Activated T-cell treated with anti-CD3 and anti-CD28 coated beads, Interleukin-2, amount 50 U/mL, for 48 hours (primary cell): Measurements from ENCODE around the gene CDH13.

ENCODE experiments used
- DNase-seq, 2 experiments: peaks; one replicate each; pipeline ENCODE4 v3.0.0-alpha.2; 2020

Gene CDH13

DNA sequence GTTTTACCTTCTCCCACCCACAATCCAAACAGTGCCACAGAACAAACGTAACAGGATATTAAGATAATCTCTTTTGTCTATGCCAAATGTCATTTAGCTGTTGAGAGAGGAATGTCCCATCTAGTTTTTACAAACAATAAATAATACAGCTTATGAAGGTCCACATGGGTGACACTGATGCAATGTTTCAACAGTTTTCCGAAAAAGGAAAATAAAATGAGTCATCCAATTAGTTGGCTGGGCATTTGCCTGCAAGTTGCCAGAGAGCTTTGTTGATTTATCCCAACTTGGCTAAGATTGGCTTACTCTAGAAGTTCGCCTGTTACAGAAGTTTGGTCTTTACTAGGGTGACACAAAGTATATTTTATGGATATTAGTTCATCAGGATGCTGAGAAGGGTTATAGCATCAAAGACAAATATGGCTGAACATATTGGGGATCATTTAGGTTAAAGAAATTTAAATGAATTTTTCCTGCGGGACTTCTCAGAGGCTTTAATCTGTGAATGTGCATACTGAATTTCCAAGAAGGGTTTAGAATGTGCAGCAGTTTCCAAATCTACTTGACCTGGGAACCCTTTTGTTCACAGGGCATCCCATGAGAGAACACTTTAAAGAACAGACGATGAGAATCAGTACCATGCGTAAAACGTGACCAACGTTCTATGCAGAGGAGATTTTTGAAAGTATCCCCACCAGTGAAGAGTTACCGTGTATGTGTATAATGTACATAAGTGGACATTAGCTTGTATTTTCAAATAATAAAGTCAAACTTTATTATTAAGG lies 73.1 kb downstream of the CDH13 start:
- no peak for DNase-seq

DNA sequence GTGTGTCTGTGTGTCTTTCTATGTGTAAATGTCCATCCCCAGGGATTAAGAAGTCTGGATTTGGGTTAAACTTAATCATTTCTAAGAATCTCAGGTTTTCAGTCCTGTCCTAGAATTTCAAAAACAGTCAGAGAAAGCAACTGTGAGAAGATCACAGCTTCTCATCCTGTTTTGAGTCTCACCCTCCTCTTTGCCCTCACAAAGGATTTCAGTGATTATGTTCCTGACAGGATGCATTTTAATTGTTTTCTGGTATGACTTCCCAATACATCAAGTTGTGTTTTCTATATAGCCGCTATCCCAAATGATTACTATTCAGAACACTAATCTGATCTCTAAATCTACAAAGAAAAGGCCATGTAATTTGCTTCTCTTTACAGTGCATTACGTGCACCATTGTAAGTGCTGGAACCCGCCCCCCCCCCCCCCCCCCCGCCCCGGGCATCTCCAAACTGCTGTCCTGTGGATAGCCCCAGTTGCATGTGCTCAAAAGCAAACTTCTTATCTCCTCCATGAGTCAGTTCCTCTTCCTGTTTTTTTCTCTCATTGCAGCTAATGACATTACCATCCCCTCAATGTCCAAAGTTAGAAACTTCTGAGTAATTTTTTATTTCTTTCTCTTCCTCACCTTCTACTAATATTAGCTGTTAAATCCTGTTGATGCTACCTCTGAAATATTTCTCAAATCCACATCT lies 73.9 kb downstream of the CDH13 start:
- no peak for DNase-seq

DNA sequence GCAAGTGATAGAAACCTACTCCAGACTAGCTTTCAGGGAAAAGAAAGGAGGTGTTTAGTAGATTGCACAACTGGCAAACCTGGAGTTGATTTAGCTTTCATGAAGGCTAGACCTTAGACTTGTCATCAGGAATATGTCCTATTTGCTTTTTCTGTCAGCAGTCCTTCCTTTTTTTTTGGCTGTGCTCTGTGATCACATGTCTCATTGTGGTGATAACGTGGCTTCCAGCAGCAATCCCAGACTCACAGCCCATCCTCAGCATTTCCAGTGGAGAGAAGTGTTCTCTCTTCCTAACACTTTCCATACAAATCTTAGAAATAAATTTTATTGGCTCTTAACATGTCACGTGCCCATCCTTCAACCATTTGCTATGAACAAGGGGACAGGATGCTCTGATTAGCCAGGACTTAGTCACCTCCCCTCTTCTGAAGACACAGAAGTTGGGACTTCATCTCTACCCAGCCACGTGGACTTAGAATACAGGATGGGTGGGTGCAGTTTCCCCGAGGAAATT lies 74.7 kb downstream of the CDH13 start:
- no peak for DNase-seq

DNA sequence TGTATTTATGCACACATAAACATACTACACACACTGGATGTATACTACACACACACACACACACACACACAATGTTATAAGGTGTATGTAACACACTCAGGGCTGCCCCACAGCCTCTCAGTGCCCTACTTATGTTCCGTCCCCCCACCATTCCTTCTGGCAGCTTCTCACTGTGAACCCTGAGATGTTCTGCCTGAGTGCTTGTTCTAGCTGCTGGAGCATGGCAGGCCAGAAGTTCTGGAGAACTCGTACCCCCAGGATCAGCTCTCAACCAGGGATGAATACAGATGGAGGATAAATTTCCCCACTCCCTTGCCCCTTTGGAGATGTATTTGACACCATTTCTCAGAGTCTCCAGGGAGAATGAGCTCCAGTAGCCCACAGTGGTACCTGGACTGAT lies 76.4 kb downstream of the CDH13 start:
- DNase-seq, result no peak

DNA sequence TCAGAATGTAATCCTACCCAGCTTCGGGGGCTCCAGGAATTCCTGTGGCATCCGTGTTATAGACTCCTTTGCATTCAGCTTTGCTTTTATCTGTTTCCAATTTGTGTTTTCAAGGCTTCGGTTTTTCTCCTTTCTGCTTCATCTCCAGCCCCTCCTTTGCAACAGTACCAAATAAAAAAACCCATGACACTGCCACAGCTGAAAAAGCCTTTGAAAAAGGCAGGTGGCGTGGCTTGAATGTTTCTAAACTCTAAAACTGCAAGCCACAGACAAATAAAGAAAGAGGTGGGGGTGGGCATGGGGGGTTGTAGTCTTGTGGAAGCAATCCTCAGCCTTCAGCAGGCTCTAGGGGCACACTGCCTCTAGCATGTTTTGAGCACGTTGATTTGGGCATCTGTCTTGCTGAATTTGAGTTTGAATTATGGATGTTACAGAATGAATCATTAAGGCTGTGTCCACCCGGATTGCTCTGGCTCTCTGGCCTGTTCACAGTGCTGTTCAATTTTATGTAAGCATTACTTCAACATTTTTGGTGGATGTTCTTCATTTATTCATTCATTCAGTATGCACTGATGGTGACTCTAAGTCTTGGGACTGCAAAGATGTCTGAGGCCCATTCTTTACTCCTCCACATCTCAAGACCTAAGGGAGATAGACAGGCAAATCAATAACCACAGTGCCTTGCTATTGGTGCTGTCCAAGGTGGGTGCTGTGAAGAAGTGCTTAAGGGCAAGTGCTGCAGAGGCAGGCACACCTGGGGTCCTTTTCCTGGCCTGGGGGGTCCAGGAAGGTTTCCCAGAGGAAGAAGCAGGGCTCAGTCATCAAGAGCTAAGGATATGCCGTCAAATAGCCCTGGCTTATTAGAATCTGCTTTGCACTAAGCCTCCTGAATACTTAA lies 77.4 kb downstream of the CDH13 start:
- DNase-seq, result no peak

DNA sequence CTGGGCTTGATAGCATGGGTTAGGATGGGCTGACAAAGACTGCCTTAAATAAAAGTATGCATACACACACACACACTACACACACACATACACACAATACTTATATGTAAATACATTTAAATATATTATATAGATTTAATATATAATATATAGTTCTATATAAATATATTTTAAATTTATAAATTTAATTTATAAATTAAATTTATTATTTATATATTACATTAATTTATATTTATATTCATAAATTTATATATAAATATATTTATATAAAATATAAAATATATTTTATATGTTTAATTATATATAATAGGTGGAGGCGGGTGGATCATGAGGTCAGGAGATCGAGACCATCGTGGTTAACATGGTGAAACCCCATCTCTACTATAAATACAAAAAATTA lies 83.2 kb downstream of the CDH13 start:
- DNase-seq, result no peak

DNA sequence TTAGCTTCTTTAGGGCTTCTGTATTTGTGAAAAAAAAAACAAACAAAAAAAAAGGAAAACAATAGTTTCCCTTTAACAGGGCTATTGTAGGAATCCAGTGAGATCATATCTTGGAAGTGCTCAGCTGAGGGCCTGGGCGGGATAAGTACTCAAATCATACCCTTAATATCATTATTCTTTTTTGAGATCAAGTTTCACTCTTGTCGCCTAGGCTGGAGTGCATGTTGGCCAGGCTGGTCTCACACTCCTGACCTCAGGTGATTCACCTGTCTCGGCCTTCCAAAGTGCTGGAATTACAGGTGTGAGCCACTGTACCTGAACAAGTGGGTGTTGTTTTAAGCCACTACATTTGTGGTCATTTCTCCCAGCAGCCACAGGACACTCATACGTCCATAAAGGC lies 87.0 kb downstream of the CDH13 start:
- no peak for DNase-seq

DNA sequence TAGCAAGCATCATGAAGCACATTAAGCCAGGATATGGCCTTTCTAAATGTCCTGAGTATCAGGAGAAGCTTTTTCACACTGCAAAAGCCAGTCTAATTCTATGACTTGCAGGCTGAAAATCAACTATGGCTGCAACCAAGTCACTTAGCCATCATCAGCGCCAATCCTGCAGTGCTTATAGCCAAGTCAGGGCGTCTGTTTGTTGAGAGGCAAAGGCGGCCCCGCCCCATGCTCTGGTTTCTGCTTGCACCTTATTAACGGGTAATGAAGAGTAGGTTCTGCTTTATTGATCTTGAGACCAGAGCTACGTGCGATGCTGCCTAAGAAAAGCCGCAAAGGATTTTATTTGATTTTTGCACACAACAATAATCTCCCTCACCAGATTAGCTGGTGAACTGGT lies 88.4 kb downstream of the CDH13 start:
- DNase-seq, result no peak

DNA sequence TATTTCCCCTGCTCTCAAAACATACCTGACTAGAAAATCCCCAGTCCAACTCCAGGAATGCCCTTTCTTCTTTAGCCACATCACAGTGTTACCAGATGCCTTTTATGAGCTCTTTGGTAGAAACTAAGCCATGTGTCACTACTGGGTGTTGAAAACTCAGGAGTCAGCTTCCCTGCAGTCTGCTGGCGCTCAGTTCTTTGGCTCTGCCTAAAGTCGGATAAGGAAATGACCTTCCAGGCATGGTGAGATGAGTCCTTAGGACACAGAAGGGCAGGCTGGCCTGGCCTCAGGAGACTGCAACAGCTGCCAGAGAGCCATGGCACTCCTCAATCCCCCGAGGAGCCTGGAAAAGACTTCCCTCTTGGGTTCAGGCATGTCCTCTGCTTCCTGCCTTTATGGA lies 89.1 kb downstream of the CDH13 start:
- no peak for DNase-seq

DNA sequence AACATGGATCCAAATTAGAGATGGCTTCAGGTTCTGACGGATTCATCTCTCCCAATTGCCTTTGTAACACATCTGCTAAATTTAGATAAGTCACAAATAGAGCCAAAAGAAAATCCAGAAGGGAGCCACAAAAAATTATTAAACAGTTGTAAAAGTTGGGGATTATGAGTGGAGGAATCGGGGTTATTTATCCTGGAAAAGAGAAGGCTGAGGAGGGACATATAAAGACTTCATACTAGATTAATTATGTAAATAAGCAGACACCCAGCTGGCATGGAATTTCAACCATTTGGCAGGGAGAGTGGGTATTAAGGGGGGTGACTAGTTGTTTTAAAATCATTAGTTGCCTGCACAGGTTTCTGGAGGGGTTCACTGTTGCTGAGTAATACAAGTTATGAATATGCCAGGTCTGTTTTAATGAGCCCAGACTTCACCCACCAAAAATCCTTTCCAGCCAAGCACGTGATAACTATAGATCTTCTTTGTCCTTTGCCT lies 89.6 kb downstream of the CDH13 start:
- no peak for DNase-seq

DNA sequence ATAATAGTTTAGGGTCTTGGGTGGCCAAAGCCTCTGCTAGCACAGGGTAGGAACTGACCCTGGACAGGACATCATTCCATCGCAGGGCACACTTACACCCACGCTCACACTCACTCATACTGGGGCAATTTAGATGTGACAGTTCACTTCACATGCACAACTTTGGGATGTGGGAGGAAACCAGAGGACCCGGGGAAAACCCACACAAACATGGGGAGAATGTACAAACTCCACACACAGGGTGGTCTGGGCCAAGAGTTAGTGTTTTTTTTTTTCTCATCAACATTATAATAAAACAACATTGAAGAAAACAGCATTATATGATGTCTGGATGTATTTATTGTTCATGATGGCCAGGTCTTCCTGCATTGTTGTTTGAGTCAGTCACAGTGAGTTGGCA lies 93.6 kb downstream of the CDH13 start:
- DNase-seq, result no peak

DNA sequence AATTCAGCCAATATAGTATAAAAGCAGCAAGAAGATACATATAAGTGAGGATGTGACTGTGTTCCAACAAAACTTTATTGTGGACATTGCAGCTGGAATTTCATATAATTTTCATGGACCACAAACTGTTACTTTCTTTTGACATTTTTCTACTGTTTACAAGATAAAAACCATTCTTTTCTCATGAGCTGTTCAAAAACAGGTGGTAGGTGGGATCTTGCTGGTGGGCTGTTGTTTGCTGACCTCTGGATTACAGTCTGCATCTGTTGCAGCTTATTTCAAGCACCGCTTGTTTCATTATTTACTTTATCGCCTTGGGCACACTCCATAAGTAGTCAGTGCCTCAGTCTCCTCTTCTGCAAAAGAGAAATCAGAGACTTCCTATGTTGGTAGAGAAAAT lies 99.5 kb downstream of the CDH13 start:
- DNase-seq, result no peak

DNA sequence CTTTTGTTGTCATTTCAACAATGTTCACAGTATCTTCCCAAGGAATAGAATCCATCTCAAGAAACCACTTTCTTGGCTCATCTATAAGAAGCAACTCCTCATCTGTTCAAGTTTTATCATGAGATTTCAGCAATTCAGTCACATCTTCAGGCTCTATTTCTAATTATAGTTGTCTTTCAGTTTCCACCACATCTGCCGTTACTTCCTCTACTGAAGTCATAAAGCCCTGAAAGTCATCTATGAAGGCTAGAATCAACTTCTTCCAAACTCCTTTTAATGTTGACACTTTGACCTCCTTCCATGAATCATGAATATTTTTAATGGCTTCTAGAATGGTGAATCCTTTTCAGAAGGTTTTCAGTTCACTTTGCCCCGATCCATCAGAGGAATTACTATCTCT lies 102.1 kb downstream of the CDH13 start:
- DNase-seq, result no peak

DNA sequence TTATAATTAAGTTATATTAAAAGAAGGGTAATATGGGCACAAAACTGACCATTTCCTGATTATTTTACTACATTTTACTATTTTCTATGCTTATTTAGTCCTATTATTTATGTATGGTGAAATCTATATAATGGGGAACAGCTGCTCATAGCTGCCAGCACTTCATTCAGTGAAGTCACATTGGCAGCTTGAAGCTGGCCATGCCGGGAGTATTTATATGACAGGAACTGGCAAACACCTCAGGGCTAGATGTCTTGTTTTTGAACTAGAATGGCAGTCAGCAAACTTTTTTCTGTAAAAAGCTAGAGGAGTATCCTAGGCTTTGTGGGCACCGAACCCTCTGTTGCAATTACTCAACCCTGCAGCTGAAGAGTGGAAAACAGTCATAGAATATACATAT lies 104.1 kb downstream of the CDH13 start:
- DNase-seq, result no peak

DNA sequence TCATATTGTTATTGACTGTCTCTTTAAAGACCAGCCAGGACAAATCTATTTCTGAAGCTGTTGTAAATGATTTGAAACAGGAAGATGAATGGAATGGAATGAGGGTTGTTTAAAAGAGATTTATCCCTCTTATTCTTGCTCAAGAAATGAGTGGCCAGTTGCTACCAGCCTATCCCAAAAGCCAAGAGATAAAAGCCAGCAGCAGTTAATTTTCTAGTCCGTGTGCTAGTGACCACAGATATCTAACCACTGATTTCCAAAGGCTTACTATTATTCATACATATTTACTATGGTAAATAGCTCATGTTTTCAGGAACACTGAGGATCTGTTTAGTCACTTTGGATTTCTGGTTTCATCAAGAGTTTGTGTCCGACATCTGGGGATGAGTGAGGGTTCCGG lies 105.7 kb downstream of the CDH13 start:
- DNase-seq, result no peak

DNA sequence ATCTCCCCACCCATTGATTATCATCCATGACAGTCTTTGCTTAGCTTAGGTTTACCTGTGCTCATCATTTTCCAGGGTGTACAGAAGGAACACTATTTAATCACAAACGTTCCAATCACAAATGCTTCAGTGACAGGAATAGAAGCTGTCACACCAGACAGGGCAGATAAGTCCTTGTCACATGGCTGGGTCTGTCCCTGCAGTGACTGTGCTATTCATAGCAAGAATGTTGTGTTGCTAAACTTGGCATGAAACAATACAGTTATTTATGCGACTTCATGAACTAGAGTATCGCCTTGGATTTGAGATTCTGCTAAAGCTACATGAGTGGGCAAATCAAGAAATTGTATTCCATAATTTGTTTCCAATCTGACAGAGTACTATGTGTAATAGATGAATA lies 108.4 kb downstream of the CDH13 start:
- DNase-seq, result no peak

DNA sequence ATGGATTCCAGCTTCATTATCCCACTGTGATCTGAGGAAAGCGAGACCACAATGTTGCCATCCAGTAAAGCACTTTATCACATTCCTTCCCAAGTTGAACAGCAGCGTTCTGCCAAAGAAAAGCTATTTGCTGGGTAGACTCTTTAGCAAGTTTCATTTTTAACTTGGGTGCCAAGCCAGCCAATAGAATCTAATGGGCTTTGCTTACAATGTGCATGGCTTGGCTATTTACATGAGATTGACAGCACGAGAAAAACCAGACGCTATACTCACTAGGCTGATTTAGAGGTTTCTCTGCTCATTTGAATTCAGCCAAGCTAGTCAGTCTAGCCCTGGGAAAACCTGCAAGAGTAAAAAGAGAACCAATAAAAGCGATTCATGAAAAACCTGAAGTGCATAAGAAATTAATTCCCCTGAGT lies 108.9 kb downstream of the CDH13 start:
- no peak for DNase-seq

DNA sequence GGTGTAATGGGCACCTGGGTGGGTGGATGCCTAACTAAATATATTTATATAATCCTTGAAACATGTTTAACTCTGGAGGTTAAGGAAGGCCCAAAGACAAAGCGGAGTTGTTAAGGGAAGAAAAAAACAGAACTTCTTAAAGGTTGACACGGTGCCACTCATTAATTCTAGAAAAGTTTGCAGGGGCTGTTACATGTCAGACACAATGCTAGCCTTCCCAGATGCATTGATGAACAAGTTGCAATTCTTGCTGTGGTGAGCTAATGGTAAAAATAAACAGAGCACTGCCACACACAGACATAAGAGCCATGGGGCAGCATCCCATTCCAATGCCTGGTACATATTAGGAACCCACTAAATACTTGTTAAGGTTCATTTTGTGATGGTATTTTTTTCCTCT lies 109.5 kb downstream of the CDH13 start:
- no peak for DNase-seq

DNA sequence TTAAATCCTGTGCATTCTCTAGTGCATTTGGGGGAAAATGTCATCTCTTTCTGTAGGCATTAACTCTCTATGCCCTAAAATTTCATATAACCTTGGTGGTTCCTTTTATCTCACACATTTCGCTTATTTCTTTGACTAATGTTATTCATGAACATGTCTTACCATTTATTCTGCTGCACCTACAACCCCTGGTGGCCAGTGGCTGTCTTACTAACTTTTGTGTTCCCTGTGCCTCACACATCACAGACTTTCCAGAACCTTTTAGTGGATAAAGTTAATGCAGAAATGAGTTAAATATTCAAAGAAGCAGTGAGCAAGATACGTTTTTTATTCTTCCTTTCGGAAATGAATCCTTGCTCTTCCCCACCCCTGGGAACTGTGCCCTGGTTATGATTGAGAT lies 111.9 kb downstream of the CDH13 start:
- DNase-seq, result no peak

DNA sequence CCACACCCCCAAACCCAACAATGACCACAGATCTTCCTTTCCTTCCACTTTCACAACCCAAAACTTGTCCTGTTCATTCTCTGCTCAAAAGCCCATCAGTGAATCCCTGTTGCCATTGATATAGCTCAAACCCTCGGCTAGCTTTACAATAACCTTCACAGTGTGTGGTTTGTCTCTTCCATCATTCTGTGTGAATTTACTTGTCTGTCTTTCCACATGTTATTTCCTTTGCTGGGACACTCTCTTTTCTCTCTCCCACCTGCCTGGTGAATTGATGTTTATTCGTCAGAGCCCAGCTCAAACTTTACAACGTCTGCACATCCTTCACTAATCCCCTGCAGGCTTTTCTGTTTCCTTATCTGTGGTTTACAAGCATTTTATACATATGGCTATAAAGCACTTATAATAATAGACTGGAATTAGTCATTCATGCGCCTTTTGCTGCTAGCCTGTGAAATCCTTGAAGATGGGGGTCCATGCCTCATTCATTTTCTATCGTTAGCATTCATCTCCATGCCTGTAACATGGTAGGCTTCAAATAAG lies 114.4 kb downstream of the CDH13 start:
- no peak for DNase-seq

DNA sequence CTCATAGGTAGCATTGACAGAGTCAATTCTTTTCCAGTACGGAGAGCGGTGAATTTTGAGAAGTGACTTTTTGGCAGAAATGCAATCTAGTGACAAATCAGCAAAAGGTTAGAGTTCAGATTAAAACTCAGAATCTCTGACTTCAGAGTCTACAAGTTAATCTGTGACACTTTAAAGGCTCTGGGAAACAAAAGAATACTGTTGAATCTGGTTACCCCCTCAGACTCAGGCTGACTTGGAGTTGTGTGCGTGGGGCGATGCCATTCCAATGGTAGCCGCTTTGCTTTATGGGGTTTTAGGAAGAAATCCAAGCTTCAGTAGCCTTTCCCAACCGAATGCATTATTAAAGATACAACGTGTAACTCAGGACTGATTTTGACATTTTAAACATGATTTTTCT lies 118.2 kb downstream of the CDH13 start:
- DNase-seq, result no peak

DNA sequence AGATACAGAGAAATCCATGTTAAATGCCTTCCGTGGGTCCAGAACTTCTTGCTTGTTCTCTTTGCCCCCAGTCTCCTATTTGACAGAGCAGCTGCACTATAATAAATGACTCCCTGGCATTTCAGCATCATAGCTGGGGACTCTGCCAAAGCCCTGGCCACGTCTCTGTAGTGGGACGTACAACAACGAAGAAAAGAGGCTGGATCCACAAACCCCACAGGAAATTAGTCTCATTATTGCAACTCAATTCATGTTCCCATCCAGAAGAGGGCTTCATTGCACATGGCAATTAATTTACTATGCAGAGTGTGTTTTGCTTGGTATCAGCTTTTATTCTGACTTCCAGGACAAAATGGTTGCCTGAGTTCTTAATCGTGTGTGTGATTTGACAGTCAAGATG lies 121.3 kb downstream of the CDH13 start:
- no peak for DNase-seq

DNA sequence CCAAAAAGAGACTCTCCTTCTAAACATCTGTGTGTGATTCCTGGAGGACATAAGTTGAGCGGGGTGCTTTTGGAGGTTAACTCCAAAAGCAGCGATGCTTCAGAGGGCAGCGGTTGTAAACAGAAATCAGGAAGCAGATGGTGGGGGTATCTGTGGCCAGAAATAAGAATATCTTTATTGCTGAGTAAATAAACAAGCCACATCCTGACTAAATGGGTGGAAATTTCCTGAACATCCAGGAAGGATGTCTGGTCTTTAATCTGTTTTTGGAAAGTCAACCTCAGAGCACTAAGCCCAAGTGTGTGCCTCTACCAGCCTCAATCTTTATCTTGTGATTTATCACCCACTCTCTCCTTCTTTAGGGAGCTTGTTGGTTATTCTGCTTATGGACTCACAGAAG lies 123.3 kb downstream of the CDH13 start:
- DNase-seq, result no peak
